Sigmoid colon (tissue), 7 donors: ENCODE data around the gene CMTM3. TPM values are rescaled to one million over a fixed set of nuclear protein-coding genes. Genes with fewer than 3 reads are reported as not detected.
A peak's percentile ranks its signal among the peaks of the same experiment; 100 is the strongest.

Experiments used
- DNase-seq: peaks from one replicate; pipeline ENCODE4 v3.0.0-alpha.2; 2019
- H3K27ac ChIP-seq, 4 donors: fragments of 200-600 bp; sonication (generic); one replicate each; pipeline ENCODE4 v1.5.1; 2016 to 2019; ENCODE audit warnings: mild to moderate bottlenecking in 1 of 4
- H3K27me3 ChIP-seq, 3 donors: fragments of 200-600 bp; sonication (generic); one replicate each; pipeline ENCODE4 v1.5.1; 2019; ENCODE audit warnings: mild to moderate bottlenecking in 1 of 3
- H3K36me3 ChIP-seq, 4 donors: fragments of 200-600 bp; sonication (generic); one replicate each; pipeline ENCODE4 v1.5.1; 2016 to 2019
- H3K4me1 ChIP-seq, 4 donors: fragments of 200-600 bp; sonication (generic); one replicate each; pipeline ENCODE4 v1.5.1; 2017 to 2019
- H3K4me3 ChIP-seq, 4 donors: fragments of 200-600 bp; sonication (generic); one replicate each; pipeline ENCODE4 v1.5.1; 2017 to 2019; ENCODE audit warnings: mild to moderate bottlenecking in 2 of 4, moderate library complexity in 1 of 4
- H3K9me3 ChIP-seq, 4 donors: fragments of 200-600 bp in 3 of 4; sonication (generic) in 3 of 4; one replicate each; pipeline versions ENCODE4 v1.5.1 to v1.6.1; 2013 to 2019
- CTCF ChIP-seq, 4 experiments: fragments of 450-650 bp in 3 of 4; fragments of 200-600 bp in 1 of 4; IDR thresholded peaks; one replicate each; pipeline ENCODE4 v1.5.1; 2016 to 2019; ENCODE audit warnings: antibody characterized with exemption in 4 of 4, mild to moderate bottlenecking in 3 of 4, moderate library complexity in 2 of 4
- EP300 ChIP-seq, 4 donors: sonication (generic); formaldehyde crosslinking; IDR thresholded peaks; one replicate each; pipeline ENCODE4 v1.6.1; 2017; ENCODE audit warnings: antibody characterized with exemption in 4 of 4
- POLR2A ChIP-seq, 2 donors: fragments of 450-650 bp; IDR thresholded peaks; one replicate each; pipeline ENCODE4 v1.6.1; 2016; ENCODE audit warnings: antibody characterized with exemption in 2 of 2, mild to moderate bottlenecking in 2 of 2, moderate library complexity in 2 of 2
- POLR2AphosphoS5 ChIP-seq, 4 donors: sonication (generic); formaldehyde crosslinking; IDR thresholded peaks; one replicate each; pipeline ENCODE4 v1.6.1; 2017; ENCODE audit warnings: antibody characterized with exemption in 4 of 4
- WGBS, 2 donors: extraction: QIAGEN DNeasy Blood & Tissue Kit; methylation state at CpG; one replicate each; pipeline ENCODE4 v1.1.7; 2013; 5-methylcytosine and 5-hydroxymethylcytosine counted together
- intact Hi-C: fragments of 100-400 bp; cut with DNase I; formaldehyde crosslinking; loops from one replicate; pipeline ENCODE4 v1.15.1; 2023
- polyA plus RNA-seq, 3 donors: library from polyadenylated mRNA; stranded (reverse); fragments of 200-250 nt; gene quantifications; one replicate each; pipeline ENCODE4 v1.2.3, GENCODE V29; 2013
- total RNA-seq, 4 donors: library from RNA; depleted of rRNA; stranded (reverse); fragments of >200 nt; gene quantifications; one replicate each; pipeline ENCODE4 v1.1.0, GENCODE V29; 2016
- donor health status: healthy with polysubstance abuse.
- donor health status: Bipolar disorder and iron deficiency.
- donor health status: healthy.

The CMTM3 gene
- total and polyA plus RNA-seq, 7 donors, result 8.6 to 18.8 (median 15.5) TPM

GRCh38 chr16:66656547-66656946, 52.0 kb downstream of the CMTM3 start:
- Histone ChIP-seq H3K9me3 (no peaks in the 10 kb centered on the region), H3K4me1 (peaks cover 0 to 18% (median 11%) of the 10 kb centered on the region in 4 donors), H3K36me3 (no peaks in the 10 kb centered on the region), H3K4me3 (no peak overlapping the region), H3K27me3 (no peaks in the 10 kb centered on the region), H3K27ac (no peak overlapping the region)
- intact Hi-C loops, result no loop called here
- WGBS, 2 donors, result 93 to 96% methylated on average over 3 of the region's 3 CpGs
- TF ChIP-seq POLR2AphosphoS5 (IDR thresholded peaks at IDR 0.05) (no peak), CTCF (IDR thresholded peaks at IDR 0.05) (no peak), POLR2A (IDR thresholded peaks at IDR 0.05) (no peak), EP300 (IDR thresholded peaks at IDR 0.05) (no peak)
- DNase-seq, result no peak

GRCh38 chr16:66658143-66658859, 53.8 kb downstream of the CMTM3 start:
- TF ChIP-seq EP300 (IDR thresholded peaks at IDR 0.05), result no peak
- TF ChIP-seq POLR2A (IDR thresholded peaks at IDR 0.05), result no peak
- TF ChIP-seq CTCF (IDR thresholded peaks at IDR 0.05), result no peak
- TF ChIP-seq POLR2AphosphoS5 (IDR thresholded peaks at IDR 0.05), result no peak
- Histone ChIP-seq H3K36me3 (no peaks in the 10 kb centered on the region), H3K4me3 (no peak overlapping the region), H3K27ac (no peak overlapping the region), H3K9me3 (no peaks in the 10 kb centered on the region), H3K4me1 (peaks cover 0 to 35% (median 27%) of the 10 kb centered on the region in 4 donors), H3K27me3 (no peaks in the 10 kb centered on the region)
- no peak for DNase-seq
- intact Hi-C loops, result no loop called here
- 64 to 82% methylated on average over 6 of the region's 6 CpGs for WGBS, 2 donors

GRCh38 chr16:66658860-66659190, 54.3 kb downstream of the CMTM3 start:
- WGBS, 2 donors, result 96 to 97% methylated on average over 5 of the region's 5 CpGs
- DNase-seq, result no peak

GRCh38 chr16:66660422-66661209, 56.1 kb downstream of the CMTM3 start:
- Histone ChIP-seq H3K4me3 (no peak overlapping the region), H3K9me3 (no peaks in the 10 kb centered on the region), H3K36me3 (no peaks in the 10 kb centered on the region), H3K27ac (peak overlapping the region; percentile 67 to 80 (median 74)), H3K27me3 (no peaks in the 10 kb centered on the region), H3K4me1 (peaks cover 0 to 35% (median 27%) of the 10 kb centered on the region in 4 donors)
- WGBS, 2 donors, result 21 to 28% methylated on average over 9 of the region's 9 CpGs
- peak; percentile 87 for DNase-seq
- TF ChIP-seq CTCF (IDR thresholded peaks at IDR 0.05) (peak in 1 of 4 experiments; percentile 10), POLR2A (IDR thresholded peaks at IDR 0.05) (no peak), EP300 (IDR thresholded peaks at IDR 0.05) (no peak), POLR2AphosphoS5 (IDR thresholded peaks at IDR 0.05) (peak in 3 of 4 donors; percentile 28 to 30 (median 29))
- intact Hi-C loops, result loop anchor here (2.0 to 5.0 kb wide), 3 partner anchors 36 to 207 kb away; partner anchors contain the start of genes CMTM4 and DYNC1LI2

More at GRCh38 chr16:66658860-66659190, 54.3 kb downstream of the CMTM3 start:
- intact Hi-C loops, result no loop called here
- no peak for TF ChIP-seq POLR2AphosphoS5 (IDR thresholded peaks at IDR 0.05)
- TF ChIP-seq EP300 (IDR thresholded peaks at IDR 0.05), result no peak
- no peak for TF ChIP-seq CTCF (IDR thresholded peaks at IDR 0.05)
- TF ChIP-seq POLR2A (IDR thresholded peaks at IDR 0.05), result no peak
- Histone ChIP-seq H3K4me3 (no peak overlapping the region), H3K9me3 (no peaks in the 10 kb centered on the region), H3K27me3 (no peaks in the 10 kb centered on the region), H3K27ac (no peak overlapping the region), H3K36me3 (no peaks in the 10 kb centered on the region), H3K4me1 (peaks cover 0 to 35% (median 27%) of the 10 kb centered on the region in 4 donors)
